Measurements from ENCODE around the gene GPX8. TPM values are rescaled to one million over a fixed set of nuclear protein-coding genes. Genes with fewer than 3 reads are reported as not detected.
A peak's percentile ranks its signal among the peaks of the same experiment; 100 is the strongest.

GPX8 gene
- polyA plus RNA-seq, 1 of the 3 experiments (the other 2 are of a cell fraction) = 30.1 TPM

GRCh38 chr5:55159763-55160492 lies at the start of gene GPX8 (continued):
- TF ChIP-seq MEF2A (IDR thresholded peaks at IDR 0.05; ENCODE audit: borderline replicate concordance, low read depth) = no peak
- TF ChIP-seq NRF1 (IDR thresholded peaks at IDR 0.05; ENCODE audit: low read depth, low read length) = no peak
- TF ChIP-seq GABPA (IDR thresholded peaks at IDR 0.05; ENCODE audit: low read depth) = no peak; the same call in 1 of the 2 replicates
- peak; percentile 12; the same call in 1 of the 2 replicates for TF ChIP-seq JUND (IDR thresholded peaks at IDR 0.05)
- TF ChIP-seq ELF1 (IDR thresholded peaks at IDR 0.05) = peak; percentile 75
- TF ChIP-seq EZH2phosphoT487 (IDR thresholded peaks at IDR 0.05; ENCODE audit: borderline replicate concordance, low read depth) = no peak
- TF ChIP-seq REST (IDR thresholded peaks at IDR 0.05; ENCODE audit: low read depth, low read length) = 0 out of 2 replicates have a peak, but pooled peaks have one; percentile 47
- peak; percentile 85 for TF ChIP-seq YY1 (IDR thresholded peaks at IDR 0.05; ENCODE audit: low read depth)
- TF ChIP-seq POLR2AphosphoS5 (IDR thresholded peaks at IDR 0.05; ENCODE audit: low read depth, low read length) = peak; percentile 93
- no peak for TF ChIP-seq RCOR1 (IDR thresholded peaks at IDR 0.05; ENCODE audit: low read length)

- CTCF ChIA-PET = no interaction called here
- Histone ChIP-seq H4K20me1 (ENCODE audit: insufficient read depth) (no peaks in the 10 kb centered on the region), H3K4me2 (no peak overlapping the region), H2AFZ (ENCODE audit: low read depth) (no peak overlapping the region; the same call in 1 of the 2 replicates), H3K36me3 (replicated peaks in 1 of 2; ENCODE audit: control insufficient read depth in 1 of 2, insufficient read depth in 2 of 2, low read length in 1 of 2) (no peaks in the 10 kb centered on the region), H3K9ac (no peak overlapping the region), H3K9me2 (no peaks in the 10 kb centered on the region), H3K27ac (ENCODE audit: low read depth in 2 of 2, low read length in 1 of 2) (no peak overlapping the region), H3K27me3 (ENCODE audit: insufficient read depth) (no peaks in the 10 kb centered on the region; the same call in 1 of the 2 replicates), H3K4me1 (ENCODE audit: control insufficient read depth in 1 of 2, insufficient read depth in 2 of 2, low read depth in 1 of 2, low read length in 1 of 2) (no peaks in the 10 kb centered on the region), H3K79me2 (ENCODE audit: insufficient read depth) (no peaks in the 10 kb centered on the region), H3F3A (replicated peaks; ENCODE audit: insufficient read depth) (no peaks in the 10 kb centered on the region), H3K9me3 (no peaks in the 10 kb centered on the region), H3K4me3 (ENCODE audit: low read depth in 2 of 2, low read length in 1 of 2) (no peak overlapping the region)
- DNase-seq = no peak
- POLR2A ChIA-PET = no interaction called here
- TF ChIP-seq RXRA (IDR thresholded peaks at IDR 0.05; ENCODE audit: borderline replicate concordance, low read depth) = no peak
- 27% methylated on average over 2 of the region's 2 CpGs for WGBS (ENCODE audit: low lambda C conversion rate)
Observed at GRCh38 chr5:55110217-55110616, 49.8 kb upstream of the GPX8 start.

- Histone ChIP-seq H3K27me3 (ENCODE audit: insufficient read depth) (no peaks in the 10 kb centered on the region; the same call in 1 of the 2 replicates), H4K20me1 (ENCODE audit: insufficient read depth) (no peaks in the 10 kb centered on the region), H3K79me2 (ENCODE audit: insufficient read depth) (no peaks in the 10 kb centered on the region), H3K9ac (no peak overlapping the region), H3K36me3 (replicated peaks in 1 of 2; ENCODE audit: control insufficient read depth in 1 of 2, insufficient read depth in 2 of 2, low read length in 1 of 2) (no peaks in the 10 kb centered on the region), H2AFZ (ENCODE audit: low read depth) (no peak overlapping the region), H3K4me2 (no peak overlapping the region), H3F3A (replicated peaks; ENCODE audit: insufficient read depth) (no peaks in the 10 kb centered on the region), H3K4me3 (ENCODE audit: low read depth in 2 of 2, low read length in 1 of 2) (no peak overlapping the region), H3K9me2 (no peaks in the 10 kb centered on the region), H3K4me1 (ENCODE audit: control insufficient read depth in 1 of 2, insufficient read depth in 2 of 2, low read depth in 1 of 2, low read length in 1 of 2) (no peaks in the 10 kb centered on the region), H3K9me3 (no peaks in the 10 kb centered on the region), H3K27ac (ENCODE audit: low read depth in 2 of 2, low read length in 1 of 2) (no peak overlapping the region)
- CTCF ChIA-PET = no interaction called here
- POLR2A ChIA-PET = no interaction called here
- no peak for DNase-seq
- TF ChIP-seq SIN3A (IDR thresholded peaks at IDR 0.05; ENCODE audit: borderline replicate concordance, low read depth, low read length) = no peak
- TF ChIP-seq RFX5 (IDR thresholded peaks at IDR 0.05; ENCODE audit: low read length) = no peak
- no peak for TF ChIP-seq RXRA (IDR thresholded peaks at IDR 0.05; ENCODE audit: borderline replicate concordance, low read depth)
- no peak for TF ChIP-seq MAX (IDR thresholded peaks at IDR 0.05; ENCODE audit: low read depth)
- no peak for TF ChIP-seq NRF1 (IDR thresholded peaks at IDR 0.05; ENCODE audit: low read depth, low read length)
- TF ChIP-seq JUND (IDR thresholded peaks at IDR 0.05) = no peak
- no peak for TF ChIP-seq RCOR1 (IDR thresholded peaks at IDR 0.05; ENCODE audit: low read length)
- TF ChIP-seq EP300 (IDR thresholded peaks at IDR 0.05; ENCODE audit: borderline replicate concordance in 1 of 2, low read depth in 1 of 2, low read length in 1 of 2) = no peak
- no peak for TF ChIP-seq MXI1 (IDR thresholded peaks at IDR 0.05; ENCODE audit: low read depth, low read length)
- TF ChIP-seq MEF2A (IDR thresholded peaks at IDR 0.05; ENCODE audit: borderline replicate concordance, low read depth) = no peak
- no peak for TF ChIP-seq RAD21 (IDR thresholded peaks at IDR 0.05; ENCODE audit: low read length)
- TF ChIP-seq USF1 (IDR thresholded peaks at IDR 0.05; ENCODE audit: borderline replicate concordance, low read depth) = no peak
- TF ChIP-seq USF2 (IDR thresholded peaks at IDR 0.05; ENCODE audit: borderline replicate concordance, low read depth, low read length) = no peak
- TF ChIP-seq ELF1 (IDR thresholded peaks at IDR 0.05) = no peak
- no peak for TF ChIP-seq GABPA (IDR thresholded peaks at IDR 0.05; ENCODE audit: low read depth)
- TF ChIP-seq FOXM1 (IDR thresholded peaks at IDR 0.05; ENCODE audit: low read depth) = no peak
Observed at GRCh38 chr5:55113327-55113726, 46.6 kb upstream of the GPX8 start.

Data from SK-N-SH (cell line).